Measurements from ENCODE around the gene CYP27B1.

- TF ChIP-seq CTCF (IDR thresholded peaks at IDR 0.05), result peak in 5 of 7 experiments; percentile 30 to 67 (median 58)
- TF ChIP-seq EP300 (IDR thresholded peaks at IDR 0.05), result no peak
- no peak for TF ChIP-seq POLR2A (IDR thresholded peaks at IDR 0.05)
Measured at GRCh38 chr12:57756406-57757341, 10.2 kb downstream of the CYP27B1 start.

Measured in stomach (tissue), 4 donors.